NT2/D1 (cell line): ENCODE data around the gene FSD1.
A peak's percentile ranks its signal among the peaks of the same experiment; 100 is the strongest.
"Not testable (repeated sequence)": the region's sequence is repeated elsewhere in the genome, so short reads cannot be mapped to it uniquely, and the experiment has no call there.

Experiments used
- DNase-seq: peaks from one replicate; pipeline ENCODE4 v3.0.0-alpha.2; 2011; ENCODE audit warnings: low read depth, low spot score
- H3K27me3 ChIP-seq: 2 replicates; pipeline ENCODE4 v1.6.0; 2011; ENCODE audit warnings: mild to moderate bottlenecking; ENCODE audit not compliant: insufficient read length, insufficient read depth
- H3K36me3 ChIP-seq: 2 replicates; pipeline ENCODE4 v1.6.1; 2011; ENCODE audit warnings: mild to moderate bottlenecking, low read length, mixed read lengths; ENCODE audit not compliant: insufficient read depth, insufficient read length
- H3K4me1 ChIP-seq: 2 replicates; pipeline ENCODE4 v1.5.1; 2011; ENCODE audit not compliant: insufficient read depth, insufficient read length
- H3K4me3 ChIP-seq: 2 replicates; pipeline ENCODE4 v1.5.1; 2011; ENCODE audit warnings: low read depth; ENCODE audit not compliant: insufficient read length
- H3K9ac ChIP-seq: 2 replicates; pipeline ENCODE4 v1.6.0; 2011; ENCODE audit warnings: low read depth; ENCODE audit not compliant: insufficient read length
- H3K9me3 ChIP-seq: 2 replicates; pipeline ENCODE4 v1.5.1; 2011; ENCODE audit warnings: mild to moderate bottlenecking, low read length; ENCODE audit not compliant: insufficient read depth
- SUZ12 ChIP-seq: IDR thresholded peaks from 2 replicates; pipeline ENCODE4 v1.6.1; 2011; ENCODE audit not compliant: insufficient read length, insufficient read depth; ENCODE audit errors: extremely low read depth
- YY1 ChIP-seq: IDR thresholded peaks from 2 replicates; pipeline ENCODE4 v1.6.1; 2011; ENCODE audit not compliant: insufficient read length, insufficient read depth
- ZNF274 ChIP-seq: IDR thresholded peaks from 2 replicates; pipeline ENCODE4 v1.6.1; 2011; ENCODE audit warnings: mild to moderate bottlenecking, low read depth, low read length

Gene FSD1

DNA sequence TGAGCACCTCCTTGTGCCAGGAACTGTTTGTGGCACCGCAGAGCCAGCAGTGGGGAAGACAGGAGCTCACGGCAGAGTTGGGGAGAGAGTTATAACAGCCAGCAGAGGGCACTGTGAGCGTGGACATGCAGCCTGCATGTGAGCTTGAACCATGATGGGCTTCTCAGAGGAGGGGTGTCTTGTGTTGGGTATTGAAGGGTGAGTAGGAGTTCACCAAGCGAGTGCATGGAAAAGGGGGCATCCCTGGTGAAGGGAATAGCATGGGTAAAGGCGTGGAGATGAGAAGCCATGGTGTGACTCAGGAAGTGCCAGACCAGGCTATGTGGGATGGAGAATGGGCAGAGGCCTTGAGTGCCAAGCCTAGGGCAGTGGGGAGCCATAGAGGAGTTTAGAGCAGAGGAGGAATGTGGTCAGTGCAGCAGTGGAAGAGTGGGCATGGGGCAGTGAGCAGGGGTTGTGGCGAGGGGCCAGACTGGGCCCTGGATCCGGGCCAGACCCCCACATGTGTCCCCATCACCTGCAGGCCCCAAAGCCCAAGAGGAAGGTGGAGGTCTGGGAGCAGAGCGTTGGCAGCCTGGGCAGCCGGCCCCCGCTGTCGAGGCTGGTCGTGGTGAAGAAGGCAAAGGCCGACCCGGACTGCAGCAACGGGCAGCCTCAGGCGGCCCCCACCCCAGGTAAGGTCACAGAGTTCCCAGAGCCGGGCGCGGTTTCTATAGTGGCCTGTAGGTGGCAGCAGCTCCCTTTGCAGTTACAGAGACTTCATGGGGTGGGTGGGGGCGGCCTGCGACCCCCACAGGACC lies 37.1 kb upstream of the FSD1 start:
- Histone ChIP-seq H3K27me3 (no peaks in the 10 kb centered on the region), H3K36me3 (peaks cover 70% of the 10 kb centered on the region), H3K4me1 (peaks cover 4% of the 10 kb centered on the region), H3K4me3 (no peak overlapping the region), H3K9ac (peak overlapping the region; percentile 26), H3K9me3 (no peaks in the 10 kb centered on the region)
- peak; percentile 82 for DNase-seq
- no peak for TF ChIP-seq ZNF274
- TF ChIP-seq YY1: no peak
- no peak for TF ChIP-seq SUZ12

DNA sequence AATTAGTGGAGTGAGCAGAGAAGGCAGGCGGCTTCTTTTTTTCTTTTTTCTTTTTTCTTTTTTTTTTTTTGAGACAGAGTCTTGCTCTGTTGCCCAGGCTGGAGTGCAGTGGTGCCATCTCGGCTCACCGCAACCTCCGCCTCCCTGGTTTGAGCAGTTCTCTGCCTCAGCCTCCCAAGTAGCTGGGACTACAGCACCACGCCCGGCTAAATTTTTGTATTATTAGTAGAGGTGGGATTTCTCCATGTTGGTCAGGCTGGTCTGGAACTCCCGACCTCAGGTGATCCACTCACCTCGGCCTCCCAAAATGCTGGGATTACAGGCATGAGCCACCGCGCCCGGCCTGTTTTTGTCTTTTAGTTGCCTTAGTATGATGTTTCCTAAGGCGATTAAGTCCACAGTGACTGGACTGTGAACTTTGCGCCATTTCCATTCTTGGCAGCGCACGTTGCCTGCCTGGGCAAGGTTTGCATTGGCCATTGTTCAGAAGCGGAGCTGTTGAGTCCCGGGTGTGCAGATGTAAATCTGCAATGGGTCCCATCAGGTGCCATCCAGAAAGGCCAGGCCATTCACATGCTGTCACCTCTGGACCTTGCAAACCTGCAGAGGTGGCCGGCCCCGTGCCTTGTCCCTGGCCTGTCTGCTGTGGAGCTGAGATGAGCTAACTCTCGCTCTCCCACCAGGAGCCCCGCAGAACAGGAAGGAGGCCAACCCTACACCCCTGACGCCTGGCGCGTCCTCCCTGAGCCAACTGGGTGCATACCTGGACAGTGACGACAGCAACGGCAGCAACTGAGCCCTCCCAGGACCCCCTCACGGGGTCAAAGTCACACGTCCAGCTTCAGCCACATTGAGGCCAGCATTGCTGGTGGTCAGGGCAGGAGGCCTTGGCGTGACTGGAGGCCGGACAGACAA lies 36.2 kb upstream of the FSD1 start:
- H3K4me3 ChIP-seq: no peak overlapping the region
- TF ChIP-seq YY1 (no peak), SUZ12 (no peak), ZNF274 (no peak)

DNA sequence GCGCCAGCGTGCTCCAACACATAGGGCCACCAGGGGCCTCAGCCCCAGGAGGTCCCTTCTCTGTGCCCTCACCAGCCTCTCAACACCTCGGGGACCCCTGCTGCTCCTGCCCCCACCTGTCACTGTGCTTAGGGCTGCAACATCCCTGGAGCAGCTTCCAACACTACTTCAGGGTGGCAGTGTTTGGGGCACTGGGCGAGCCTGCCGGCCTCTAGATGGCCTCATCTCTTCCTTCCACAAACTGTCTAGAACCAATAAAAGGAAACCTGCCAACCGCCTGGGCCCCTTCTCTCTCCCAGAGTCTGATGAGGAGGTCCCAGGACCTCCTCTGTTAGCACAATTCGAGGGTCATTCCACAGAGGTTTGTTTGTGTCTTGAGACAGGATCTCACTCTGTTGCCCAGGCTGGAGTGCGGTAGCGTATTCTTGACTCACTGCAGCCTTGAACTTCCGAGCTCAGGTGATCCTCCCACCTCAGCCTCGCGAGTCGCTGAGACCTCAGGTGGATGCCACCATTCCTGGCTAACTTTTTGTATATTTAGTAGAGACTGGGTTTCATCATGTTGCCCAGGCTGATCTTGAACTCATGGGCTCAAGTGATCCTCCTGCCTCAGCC lies 35.5 kb upstream of the FSD1 start:
- peaks cover 4% of the 10 kb centered on the region for H3K4me1 ChIP-seq
- H3K9me3 ChIP-seq: no peaks in the 10 kb centered on the region
- H3K4me3 ChIP-seq: no peak overlapping the region
- no peak overlapping the region for H3K9ac ChIP-seq
- peaks cover 64% of the 10 kb centered on the region for H3K36me3 ChIP-seq
- H3K27me3 ChIP-seq: no peaks in the 10 kb centered on the region
- no peak for DNase-seq
- TF ChIP-seq SUZ12 (no peak), YY1 (no peak), ZNF274 (no peak)

More for the DNA sequence above, 36.2 kb upstream of the FSD1 start:
- Histone ChIP-seq H3K36me3 (peaks cover 63% of the 10 kb centered on the region), H3K27me3 (no peaks in the 10 kb centered on the region), H3K9ac (no peak overlapping the region), H3K4me1 (peaks cover 4% of the 10 kb centered on the region), H3K9me3 (no peaks in the 10 kb centered on the region)
- no peak for DNase-seq

DNA sequence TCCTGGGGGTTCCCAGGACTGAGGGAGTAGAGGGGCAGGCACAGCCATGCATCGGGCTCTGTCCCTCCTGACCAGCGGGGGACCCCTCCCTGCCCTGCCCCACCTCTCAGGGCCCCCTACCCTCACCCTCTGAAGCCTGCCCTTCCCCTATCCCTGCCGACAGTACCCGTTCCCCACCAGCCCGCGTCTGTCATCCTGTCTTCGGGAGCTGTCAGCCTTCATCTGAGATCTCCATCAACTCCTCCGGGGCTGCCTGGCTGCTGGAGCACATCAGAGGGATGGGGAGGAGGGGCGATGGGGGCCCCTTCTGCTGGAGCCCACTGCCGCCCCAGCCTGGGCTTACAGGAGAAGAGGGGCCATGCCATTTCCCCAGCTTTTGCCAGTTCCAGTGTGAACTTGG lies 31.5 kb upstream of the FSD1 start:
- Histone ChIP-seq H3K36me3 (peaks cover 34% of the 10 kb centered on the region), H3K4me3 (no peak overlapping the region), H3K9ac (no peak overlapping the region), H3K4me1 (peaks cover 5% of the 10 kb centered on the region), H3K9me3 (no peaks in the 10 kb centered on the region), H3K27me3 (peaks cover 2% of the 10 kb centered on the region)
- TF ChIP-seq YY1 (no peak), SUZ12 (no peak), ZNF274 (no peak)
- no peak for DNase-seq

DNA sequence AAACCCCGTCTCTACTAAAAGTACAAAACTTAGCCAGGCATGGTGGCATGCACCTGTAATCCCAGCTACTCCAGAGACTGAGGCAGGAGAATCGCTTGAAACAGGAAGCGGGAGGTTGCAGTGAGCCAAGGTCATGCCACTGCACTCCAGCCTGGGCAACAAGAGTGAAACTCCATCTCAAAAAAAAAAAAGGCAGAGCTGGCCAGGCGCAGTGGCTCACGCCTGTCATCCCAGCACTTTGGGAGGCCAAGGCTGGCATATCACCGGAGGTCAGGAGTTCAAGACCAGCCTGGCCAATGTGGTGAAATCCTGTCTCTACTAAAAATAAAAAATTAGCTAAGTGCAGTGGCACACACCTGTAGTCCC lies 30.1 kb upstream of the FSD1 start:
- not testable (repeated sequence) for DNase-seq, H3K4me1 ChIP-seq, H3K4me3 ChIP-seq, H3K9ac ChIP-seq, H3K9me3 ChIP-seq
- peaks cover 20% of the 10 kb centered on the region for H3K36me3 ChIP-seq
- H3K27me3 ChIP-seq: peaks cover 11% of the 10 kb centered on the region

DNA sequence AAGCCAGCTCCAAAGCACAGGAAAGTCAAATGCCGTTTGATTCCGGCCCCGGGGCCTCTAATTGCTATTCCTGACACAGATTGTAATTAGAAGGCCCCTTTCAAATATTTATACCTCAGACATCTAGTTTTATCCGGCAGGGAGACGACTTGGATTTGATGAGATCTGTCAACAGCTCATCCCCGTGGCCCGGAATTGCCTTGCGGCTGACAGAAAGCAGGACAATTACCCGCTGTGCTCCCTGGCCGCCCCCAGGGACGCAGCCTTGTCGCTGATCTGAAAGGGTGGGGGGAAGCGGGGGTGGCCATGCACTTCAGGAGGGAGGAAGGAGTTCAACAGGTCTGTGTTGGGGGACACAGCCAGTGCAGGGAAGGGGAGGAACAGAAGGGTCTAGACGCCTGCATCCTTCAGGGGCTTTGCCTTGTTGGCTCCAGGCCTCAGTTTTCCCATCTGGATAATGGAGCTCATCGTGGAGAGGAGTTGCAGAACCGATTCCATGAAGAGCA lies 27.2 kb upstream of the FSD1 start:
- H3K9ac ChIP-seq: peak overlapping the region; percentile 32
- peaks cover 5% of the 10 kb centered on the region for H3K36me3 ChIP-seq
- H3K4me1 ChIP-seq: peaks cover 9% of the 10 kb centered on the region
- H3K4me3 ChIP-seq: no peak overlapping the region
- H3K9me3 ChIP-seq: no peaks in the 10 kb centered on the region
- no peak for DNase-seq
- peaks cover 38% of the 10 kb centered on the region for H3K27me3 ChIP-seq
- TF ChIP-seq ZNF274 (no peak), SUZ12 (no peak), YY1 (no peak)

DNA sequence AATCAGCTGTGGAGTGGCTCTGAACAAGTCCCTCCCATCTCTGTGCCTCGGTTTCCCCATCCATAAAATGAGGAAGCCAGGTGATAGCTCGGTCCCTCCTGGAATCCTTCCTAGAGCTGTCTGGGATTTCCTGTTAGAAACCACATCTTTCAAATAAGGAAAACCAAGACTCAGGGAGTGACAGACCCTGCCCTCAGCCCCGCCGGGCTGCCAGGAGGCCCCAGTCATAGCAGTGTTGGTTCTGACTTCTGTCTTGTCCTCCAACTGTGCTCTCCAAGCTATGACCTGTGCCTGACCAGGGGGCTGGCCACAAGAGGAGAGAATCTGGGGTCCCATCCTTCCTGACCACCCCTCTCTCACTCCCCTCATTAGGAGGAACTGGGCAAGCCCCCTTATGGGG lies 26.4 kb upstream of the FSD1 start:
- no peak for DNase-seq
- Histone ChIP-seq H3K36me3 (peaks cover 5% of the 10 kb centered on the region), H3K4me1 (peaks cover 9% of the 10 kb centered on the region), H3K9me3 (no peaks in the 10 kb centered on the region), H3K27me3 (peaks cover 41% of the 10 kb centered on the region), H3K4me3 (peak overlapping the region; percentile 1), H3K9ac (peak overlapping the region; percentile 61)
- TF ChIP-seq YY1: no peak
- TF ChIP-seq ZNF274: no peak
- no peak for TF ChIP-seq SUZ12
